GM19463 (cell line): ENCODE results near the gene SYT12.
"Not testable (repeated sequence)": the region's sequence is repeated elsewhere in the genome, so short reads cannot be mapped to it uniquely, and the experiment has no call there.

Experiments used
- ATAC-seq: cut with Tn5 transposase; IDR thresholded peaks from one replicate; pipeline ENCODE4 v1.9.1; 2021; ENCODE audit warnings: mild to moderate bottlenecking, moderate library complexity; ENCODE audit not compliant: unreplicated experiment

The SYT12 gene

GRCh38 chr11:66992041-66992440 lies 30.9 kb upstream of the SYT12 start:
- ATAC-seq: no peak

GRCh38 chr11:66996609-66997273 lies 26.2 kb upstream of the SYT12 start:
- ATAC-seq: no peak

GRCh38 chr11:66999555-66999954 lies 23.4 kb upstream of the SYT12 start:
- no peak for ATAC-seq

- ATAC-seq: no peak
These were observed 21.6 kb upstream of the SYT12 start for GRCh38 chr11:67001332-67001731.

- no peak for ATAC-seq
These were observed 20.5 kb upstream of the SYT12 start for GRCh38 chr11:67002297-67002913.

- ATAC-seq: no peak
These were observed 20.0 kb upstream of the SYT12 start for GRCh38 chr11:67002921-67003411.

- ATAC-seq: not testable (repeated sequence)
These were observed 17.7 kb upstream of the SYT12 start for GRCh38 chr11:67005200-67005599.

GRCh38 chr11:67006029-67006884 lies 16.7 kb upstream of the SYT12 start:
- no peak for ATAC-seq

- ATAC-seq: no peak
These were observed 15.8 kb upstream of the SYT12 start for GRCh38 chr11:67007126-67007525.

- no peak for ATAC-seq
These were observed 12.5 kb upstream of the SYT12 start for GRCh38 chr11:67010296-67010905.

- ATAC-seq: no peak
These were observed 9.4 kb upstream of the SYT12 start for GRCh38 chr11:67013511-67014045.

GRCh38 chr11:67014343-67014742 lies 8.6 kb upstream of the SYT12 start:
- ATAC-seq: no peak

GRCh38 chr11:67015048-67015447 lies 7.9 kb upstream of the SYT12 start:
- no peak for ATAC-seq

GRCh38 chr11:67016550-67016949 lies 6.4 kb upstream of the SYT12 start:
- no peak for ATAC-seq

GRCh38 chr11:67020949-67021348 lies 2.0 kb upstream of the SYT12 start:
- no peak for ATAC-seq

- ATAC-seq: no peak
These were observed 497 bp upstream of the SYT12 start for GRCh38 chr11:67022341-67022933.

- ATAC-seq: no peak
These were observed 1.0 kb downstream of the SYT12 start for GRCh38 chr11:67023957-67024353.

- ATAC-seq: no peak
These were observed 1.5 kb downstream of the SYT12 start for GRCh38 chr11:67024410-67024809.

- no peak for ATAC-seq
These were observed 2.0 kb downstream of the SYT12 start for GRCh38 chr11:67024966-67025365.

GRCh38 chr11:67025750-67026149 lies 2.8 kb downstream of the SYT12 start:
- ATAC-seq: no peak

GRCh38 chr11:67026941-67027340 lies 4.0 kb downstream of the SYT12 start:
- no peak for ATAC-seq
